HEK293 (cell line): ENCODE measurements around the gene PSG7.
"Not testable (repeated sequence)": the region's sequence is repeated elsewhere in the genome, so short reads cannot be mapped to it uniquely, and the experiment has no call there.

Experiments used
- CTCF ChIA-PET: fragments of 350-600 bp; formaldehyde crosslinking; extraction: SDS; loops from one replicate; lab custom pipeline; 2021; ENCODE audit warnings: antibody characterized with exemption; lab: Yijun Ruan, JAX
- POLR2A ChIA-PET: fragments of 300-600 bp; formaldehyde crosslinking; extraction: SDS; loops from one replicate; lab custom pipeline; 2020; ENCODE audit warnings: antibody characterized with exemption, inconsistent platforms; lab: Yijun Ruan, JAX
- H3K27ac ChIP-seq: fragments of 200-500 bp; sonication (Bioruptor generic); 2 replicates; pipeline ENCODE4 v1.5.1; 2014; ENCODE audit warnings: low read depth, low read length, control low read depth, inconsistent platforms; ENCODE audit errors: extremely low read depth
- H3K36me3 ChIP-seq, 2 experiments: fragments of 200-500 bp in 1 of 2; sonication (Bioruptor generic) in 1 of 2; 1 replicate in 1 of 2; 2 replicates in 1 of 2; pipeline ENCODE4 v1.5.1; 2014 to 2017; ENCODE audit warnings: inconsistent platforms in 2 of 2, low read length in 2 of 2; ENCODE audit not compliant: control insufficient read depth in 2 of 2, insufficient read depth in 1 of 2
- H3K4me1 ChIP-seq: fragments of 200-500 bp; sonication (Bioruptor generic); 2 replicates; pipeline ENCODE4 v1.5.1; 2014; ENCODE audit warnings: mild to moderate bottlenecking, low read length, inconsistent platforms; ENCODE audit not compliant: control insufficient read depth, insufficient read depth
- H3K4me3 ChIP-seq: 2 replicates; pipeline ENCODE4 v1.5.1; 2011; ENCODE audit warnings: low read depth, mild to moderate bottlenecking, control low read depth, low read length, moderate library complexity
- H3K9me3 ChIP-seq: fragments of 200-500 bp; sonication (Bioruptor generic); 2 replicates; pipeline ENCODE4 v1.5.1; 2014; ENCODE audit warnings: low read depth, low read length, inconsistent platforms; ENCODE audit not compliant: control insufficient read depth, insufficient read depth
- PRDM6 ChIP-seq: fragments of 450-650 bp; formaldehyde crosslinking; IDR thresholded peaks from 2 replicates; pipeline ENCODE4 v1.5.1; 2017; ENCODE audit warnings: missing biosample characterization, missing genetic modification characterization
- SP7 ChIP-seq: fragments of 450-650 bp; formaldehyde crosslinking; IDR thresholded peaks from 2 replicates; pipeline ENCODE4 v1.5.1; 2016; ENCODE audit warnings: missing biosample characterization, missing genetic modification characterization
- ZBTB21 ChIP-seq: fragments of 450-650 bp; formaldehyde crosslinking; IDR thresholded peaks from 2 replicates; pipeline ENCODE4 v1.5.1; 2017; ENCODE audit warnings: missing biosample characterization, missing genetic modification characterization
- ZBTB48 ChIP-seq: fragments of 450-650 bp; formaldehyde crosslinking; IDR thresholded peaks from 2 replicates; pipeline ENCODE4 v1.5.1; 2016; ENCODE audit warnings: missing biosample characterization, missing genetic modification characterization
- ZFP3 ChIP-seq: fragments of 450-650 bp; formaldehyde crosslinking; IDR thresholded peaks from 2 replicates; pipeline ENCODE4 v1.5.1; 2016; ENCODE audit warnings: low read depth, missing biosample characterization, missing genetic modification characterization
- ZNF138 ChIP-seq: fragments of 450-650 bp; formaldehyde crosslinking; IDR thresholded peaks from 2 replicates; pipeline ENCODE4 v1.5.1; 2016; ENCODE audit warnings: missing biosample characterization, missing genetic modification characterization, borderline replicate concordance
- ZNF155 ChIP-seq: fragments of 450-650 bp; formaldehyde crosslinking; IDR thresholded peaks from 2 replicates; pipeline ENCODE4 v1.5.1; 2016; ENCODE audit warnings: missing biosample characterization, missing genetic modification characterization
- ZNF169 ChIP-seq: fragments of 450-650 bp; formaldehyde crosslinking; IDR thresholded peaks from 2 replicates; pipeline ENCODE4 v1.5.1; 2016; ENCODE audit warnings: missing biosample characterization, missing genetic modification characterization
- ZNF184 ChIP-seq: fragments of 450-650 bp; IDR thresholded peaks from 2 replicates; pipeline ENCODE4 v1.5.1; 2018; ENCODE audit warnings: missing biosample characterization, mild to moderate bottlenecking, missing genetic modification characterization
- ZNF350 ChIP-seq: fragments of 450-650 bp; formaldehyde crosslinking; IDR thresholded peaks from 2 replicates; pipeline ENCODE4 v1.5.0; 2017; ENCODE audit warnings: missing biosample characterization, mild to moderate bottlenecking, missing genetic modification characterization
- ZNF366 ChIP-seq: fragments of 450-650 bp; formaldehyde crosslinking; conservative IDR thresholded peaks from 2 replicates; pipeline ENCODE4 v1.5.1; 2016; ENCODE audit warnings: missing biosample characterization, missing genetic modification characterization
- ZNF404 ChIP-seq: fragments of 450-650 bp; formaldehyde crosslinking; IDR thresholded peaks from 2 replicates; pipeline ENCODE4 v1.5.1; 2017; ENCODE audit warnings: missing biosample characterization, missing genetic modification characterization
- ZNF571 ChIP-seq: fragments of 450-650 bp; formaldehyde crosslinking; IDR thresholded peaks from 2 replicates; pipeline ENCODE4 v1.5.0; 2017; ENCODE audit warnings: missing biosample characterization, missing genetic modification characterization
- ZNF76 ChIP-seq: fragments of 450-650 bp; formaldehyde crosslinking; IDR thresholded peaks from 2 replicates; pipeline ENCODE4; 2016; ENCODE audit warnings: low read depth, missing biosample characterization, missing genetic modification characterization, borderline replicate concordance
- TF ChIP-seq, protein P1 (sequence below): fragments of 450-650 bp; formaldehyde crosslinking; IDR thresholded peaks from 2 replicates; pipeline ENCODE4 v1.5.1; 2016; ENCODE audit warnings: missing biosample characterization, missing genetic modification characterization
- TF ChIP-seq, protein P2 (sequence below): IDR thresholded peaks from 2 replicates; pipeline ENCODE4 v1.6.1; 2011; ENCODE audit warnings: mild to moderate bottlenecking, low read depth, low read length, borderline replicate concordance

The PSG7 gene

GRCh38 chr19:42965176-42965575 lies 28.2 kb upstream of the PSG7 start:
- Histone ChIP-seq H3K27ac (no peak overlapping the region), H3K9me3 (no peaks in the 10 kb centered on the region), H3K4me1 (no peaks in the 10 kb centered on the region), H3K36me3 (no peaks in the 10 kb centered on the region), H3K4me3 (no peak overlapping the region)
- ChIA-PET CTCF (no interaction called here), POLR2A (no interaction called here)
- TF ChIP-seq PRDM6 (tag by site-specific recombination) (no peak), ZNF138 (no peak), ZNF155 (tag by site-specific recombination) (no peak), ZFP3 (tag by site-specific recombination) (no peak), ZNF366 (no peak), ZNF169 (tag by site-specific recombination) (no peak), ZBTB21 (tag by site-specific recombination) (no peak), ZNF76 (tag by site-specific recombination) (no peak)
- TF ChIP-seq, protein P1, sequence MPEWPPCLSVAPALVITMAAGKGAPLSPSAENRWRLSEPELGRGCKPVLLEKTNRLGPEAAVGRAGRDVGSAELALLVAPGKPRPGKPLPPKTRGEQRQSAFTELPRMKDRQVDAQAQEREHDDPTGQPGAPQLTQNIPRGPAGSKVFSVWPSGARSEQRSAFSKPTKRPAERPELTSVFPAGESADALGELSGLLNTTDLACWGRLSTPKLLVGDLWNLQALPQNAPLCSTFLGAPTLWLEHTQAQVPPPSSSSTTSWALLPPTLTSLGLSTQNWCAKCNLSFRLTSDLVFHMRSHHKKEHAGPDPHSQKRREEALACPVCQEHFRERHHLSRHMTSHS (tag by site-specific recombination) = no peak

DNA sequence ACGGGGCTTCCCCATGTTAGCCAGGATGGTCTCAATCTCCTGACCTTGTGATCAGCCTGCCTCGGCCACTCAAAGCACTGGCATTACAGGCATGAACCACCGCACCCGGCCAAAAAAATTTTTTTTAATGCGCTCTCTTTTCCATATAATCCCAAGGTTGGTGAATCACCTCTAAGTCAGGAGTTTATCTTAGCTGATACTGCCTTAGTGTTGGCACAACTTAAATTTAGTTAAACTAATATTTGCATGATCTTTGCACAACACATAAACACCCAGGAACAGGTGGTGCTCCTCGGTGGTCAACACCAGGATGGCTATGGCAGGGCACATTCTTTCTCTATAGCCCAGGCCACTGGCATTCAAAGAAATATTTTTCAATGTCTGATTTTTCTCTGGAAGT lies 24.1 kb upstream of the PSG7 start:
- Histone ChIP-seq H3K27ac (no peak overlapping the region), H3K9me3 (no peaks in the 10 kb centered on the region), H3K4me3 (no peak overlapping the region), H3K4me1 (no peaks in the 10 kb centered on the region), H3K36me3 (no peaks in the 10 kb centered on the region)
- TF ChIP-seq, protein P2, sequence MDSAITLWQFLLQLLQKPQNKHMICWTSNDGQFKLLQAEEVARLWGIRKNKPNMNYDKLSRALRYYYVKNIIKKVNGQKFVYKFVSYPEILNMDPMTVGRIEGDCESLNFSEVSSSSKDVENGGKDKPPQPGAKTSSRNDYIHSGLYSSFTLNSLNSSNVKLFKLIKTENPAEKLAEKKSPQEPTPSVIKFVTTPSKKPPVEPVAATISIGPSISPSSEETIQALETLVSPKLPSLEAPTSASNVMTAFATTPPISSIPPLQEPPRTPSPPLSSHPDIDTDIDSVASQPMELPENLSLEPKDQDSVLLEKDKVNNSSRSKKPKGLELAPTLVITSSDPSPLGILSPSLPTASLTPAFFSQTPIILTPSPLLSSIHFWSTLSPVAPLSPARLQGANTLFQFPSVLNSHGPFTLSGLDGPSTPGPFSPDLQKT = no peak
- POLR2A ChIA-PET = no interaction called here
- CTCF ChIA-PET = no interaction called here

- H3K4me1 ChIP-seq, POLR2A ChIA-PET, H3K36me3 ChIP-seq, H3K4me3 ChIP-seq, H3K9me3 ChIP-seq, H3K27ac ChIP-seq, CTCF ChIA-PET: not testable (repeated sequence)
These were observed 15.1 kb upstream of the PSG7 start for GRCh38 chr19:42952126-42952525.

DNA sequence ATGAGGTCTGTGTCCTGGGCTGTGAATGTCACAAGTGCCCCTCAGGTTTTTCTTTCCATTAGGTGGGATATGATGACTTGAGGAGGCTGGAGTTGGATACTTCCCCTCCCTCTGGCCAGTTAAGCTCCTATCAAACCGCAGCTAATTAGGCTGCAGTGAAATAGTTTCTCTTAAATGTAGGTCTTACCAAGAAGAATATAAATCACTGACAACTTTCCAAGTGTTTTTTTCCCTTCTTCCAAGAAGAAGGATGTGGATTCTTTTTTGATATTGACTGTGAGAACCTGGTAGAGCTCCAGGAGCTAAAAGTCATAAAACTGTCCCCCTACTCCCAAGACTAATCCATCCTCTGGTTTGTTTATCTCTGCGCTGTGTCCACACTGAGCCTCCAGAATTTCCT lies 14.5 kb upstream of the PSG7 start:
- H3K4me3 ChIP-seq, CTCF ChIA-PET, H3K9me3 ChIP-seq, POLR2A ChIA-PET, H3K27ac ChIP-seq, H3K36me3 ChIP-seq, H3K4me1 ChIP-seq: not testable (repeated sequence)

- CTCF ChIA-PET = interaction anchor here (0.6 to 1.8 kb wide), 5 partner anchors 11 to 576 kb away, joined by 3 to 6 read pairs (median 3); no protein-coding TSS in a partner anchor
- no peak overlapping the region for H3K27ac ChIP-seq
- H3K4me3 ChIP-seq = no peak overlapping the region
- no peaks in the 10 kb centered on the region for H3K4me1 ChIP-seq
- TF ChIP-seq ZNF350 = no peak
- TF ChIP-seq ZNF184 = no peak
- TF ChIP-seq ZNF404 (tag by site-specific recombination) = no peak
- TF ChIP-seq ZBTB48 (tag by site-specific recombination) = no peak
- TF ChIP-seq ZNF571 (tag by site-specific recombination) = no peak
- TF ChIP-seq ZNF76 (tag by site-specific recombination) = no peak
- TF ChIP-seq SP7 (tag by site-specific recombination) = no peak
- POLR2A ChIA-PET = no interaction called here
- no peaks in the 10 kb centered on the region for H3K36me3 ChIP-seq
- no peaks in the 10 kb centered on the region for H3K9me3 ChIP-seq
These were observed 5.3 kb upstream of the PSG7 start for GRCh38 chr19:42942187-42942789.

GRCh38 chr19:42934726-42935125 lies 2.3 kb downstream of the PSG7 start:
- POLR2A ChIA-PET, H3K4me3 ChIP-seq, H3K9me3 ChIP-seq, H3K36me3 ChIP-seq, H3K4me1 ChIP-seq, H3K27ac ChIP-seq: not testable (repeated sequence)
- CTCF ChIA-PET = interaction anchor here (0.6 to 0.9 kb wide), 5 partner anchors 11 to 241 kb away, joined by 3 to 5 read pairs (median 4); no protein-coding TSS in a partner anchor
